HL-60/S4 treated with phorbol 12-myristate 13-acetate at 8.2 ng/mL for 4 days and 3 days (cell line): ENCODE data around the gene CREB3L2.
"Not testable (repeated sequence)": the region's sequence is repeated elsewhere in the genome, so short reads cannot be mapped to it uniquely, and the experiment has no call there.

ENCODE experiments used
- in situ Hi-C: fragments of 300-500 bp; cut with MboI; formaldehyde crosslinking; loops from 2 replicates; pipeline ENCODE4 v1.15.0; 2022; ENCODE audit warnings: low sequenced_read_pairs

The CREB3L2 gene

GRCh38 chr7:137852108-137852507, 149.8 kb downstream of the CREB3L2 start:
- in situ Hi-C loops = no loop called here

GRCh38 chr7:137850972-137851945, 150.6 kb downstream of the CREB3L2 start:
- in situ Hi-C loops = no loop called here

- in situ Hi-C loops = no loop called here
These were observed 151.3 kb downstream of the CREB3L2 start for GRCh38 chr7:137850571-137850970.

GRCh38 chr7:137848095-137848494, 153.8 kb downstream of the CREB3L2 start:
- in situ Hi-C loops = no loop called here

GRCh38 chr7:137847568-137848050, 154.3 kb downstream of the CREB3L2 start:
- in situ Hi-C loops = no loop called here

- in situ Hi-C loops = no loop called here
These were observed 154.9 kb downstream of the CREB3L2 start, which contains the start of gene DGKI for GRCh38 chr7:137846827-137847567. Gene DGKI, minus strand, starts transcription at chr7:137846974.

- in situ Hi-C loops = no loop called here
These were observed 155.4 kb downstream of the CREB3L2 start for GRCh38 chr7:137846549-137846826.

GRCh38 chr7:137844677-137845425, 157.0 kb downstream of the CREB3L2 start:
- in situ Hi-C loops = no loop called here

- in situ Hi-C loops = no loop called here
These were observed 161.7 kb downstream of the CREB3L2 start for GRCh38 chr7:137839903-137840779.

- in situ Hi-C loops = no loop called here
These were observed 163.1 kb downstream of the CREB3L2 start for GRCh38 chr7:137838706-137839315.

GRCh38 chr7:137836541-137836940, 165.3 kb downstream of the CREB3L2 start:
- in situ Hi-C loops = no loop called here

- in situ Hi-C loops = no loop called here
These were observed 165.8 kb downstream of the CREB3L2 start for GRCh38 chr7:137836113-137836509.

GRCh38 chr7:137835486-137836112, 166.3 kb downstream of the CREB3L2 start:
- in situ Hi-C loops = no loop called here

- in situ Hi-C loops = no loop called here
These were observed 167.3 kb downstream of the CREB3L2 start for GRCh38 chr7:137834552-137834951.

- in situ Hi-C loops = not testable (repeated sequence)
These were observed 168.9 kb downstream of the CREB3L2 start for GRCh38 chr7:137832990-137833389.

GRCh38 chr7:137832382-137832781, 169.5 kb downstream of the CREB3L2 start:
- in situ Hi-C loops = no loop called here

- in situ Hi-C loops = not testable (repeated sequence)
These were observed 170.3 kb downstream of the CREB3L2 start for GRCh38 chr7:137831555-137831954.

- in situ Hi-C loops = no loop called here
These were observed 172.4 kb downstream of the CREB3L2 start for GRCh38 chr7:137829337-137829992.

- in situ Hi-C loops = no loop called here
These were observed 173.4 kb downstream of the CREB3L2 start for GRCh38 chr7:137828456-137828855.
